ENCODE results near the gene PCIF1. TPM values are rescaled to one million over a fixed set of nuclear protein-coding genes. Genes with fewer than 3 reads are reported as not detected.
"Not testable (repeated sequence)": the region's sequence is repeated elsewhere in the genome, so short reads cannot be mapped to it uniquely, and the experiment has no call there.

PCIF1 gene
- polyA plus RNA-seq, 2 donors = 18.0 to 20.9 TPM

DNA sequence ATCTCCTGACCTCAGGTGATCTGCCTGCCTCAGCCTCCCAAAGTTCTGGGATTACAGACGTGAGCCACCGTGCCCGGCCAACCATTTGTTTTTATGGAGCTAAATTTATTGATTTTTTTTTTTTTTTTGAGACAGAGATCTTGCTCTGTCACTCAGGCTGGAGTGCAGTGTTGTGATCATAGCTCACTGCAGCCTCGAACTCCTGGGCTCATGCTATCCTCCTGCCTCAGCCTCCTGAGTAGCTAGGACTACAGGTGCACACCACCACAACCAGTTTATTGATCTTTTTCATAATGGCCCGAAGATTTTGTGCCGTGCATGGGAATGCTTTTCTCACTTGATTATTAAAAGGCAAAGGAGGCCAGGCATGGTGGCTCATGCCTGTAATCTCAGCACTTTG, 54.3 kb downstream of the PCIF1 start:
- H3K9me3 ChIP-seq (ENCODE audit: control insufficient read depth in 2 of 2, insufficient read depth in 1 of 2, low read depth in 1 of 2, low read length in 1 of 2); H3K4me1 ChIP-seq (ENCODE audit: control insufficient read depth in 2 of 2, insufficient read depth in 2 of 2, low read length in 1 of 2); H3K36me3 ChIP-seq (ENCODE audit: control insufficient read depth in 2 of 2, insufficient read depth in 2 of 2, low read length in 1 of 2); H3K4me3 ChIP-seq (ENCODE audit: low read depth in 1 of 2, low read length in 2 of 2); H3K27me3 ChIP-seq (ENCODE audit: control insufficient read depth in 1 of 2, insufficient read depth in 2 of 2, low read length in 2 of 2); H3K27ac ChIP-seq (ENCODE audit: low read depth in 2 of 2, low read length in 1 of 2): not testable (repeated sequence)
- WGBS, 2 donors = 65 to 78% methylated on average over 6 of the region's 6 CpGs

DNA sequence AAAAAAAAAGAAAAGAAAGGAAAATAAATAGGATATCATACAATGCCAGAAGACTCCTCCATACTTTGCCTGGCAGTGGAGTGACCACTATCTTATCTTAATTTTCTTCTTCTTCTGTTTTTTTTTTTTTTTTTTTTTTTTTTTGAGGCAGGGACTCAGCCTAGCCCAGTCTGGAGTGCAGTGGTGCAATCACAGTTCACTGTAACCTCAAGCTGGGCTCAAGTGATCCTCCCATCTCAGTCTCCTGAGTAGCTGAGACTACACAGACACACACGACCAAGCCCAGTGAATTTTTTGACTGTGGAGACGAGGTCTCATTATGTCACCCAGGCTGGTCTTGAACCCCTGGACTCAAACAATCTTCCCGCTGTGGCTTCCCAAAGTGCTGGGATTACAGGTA, 57.1 kb downstream of the PCIF1 start:
- Histone ChIP-seq H3K4me3 (ENCODE audit: low read depth in 1 of 2, low read length in 2 of 2) (no peak overlapping the region), H3K27me3 (ENCODE audit: control insufficient read depth in 1 of 2, insufficient read depth in 2 of 2, low read length in 2 of 2) (no peaks in the 10 kb centered on the region), H3K36me3 (ENCODE audit: control insufficient read depth in 2 of 2, insufficient read depth in 2 of 2, low read length in 1 of 2) (no peaks in the 10 kb centered on the region), H3K27ac (ENCODE audit: low read depth in 2 of 2, low read length in 1 of 2) (no peak overlapping the region), H3K4me1 (ENCODE audit: control insufficient read depth in 2 of 2, insufficient read depth in 2 of 2, low read length in 1 of 2) (peaks cover 0 to 2% of the 10 kb centered on the region in 2 donors), H3K9me3 (ENCODE audit: control insufficient read depth in 2 of 2, insufficient read depth in 1 of 2, low read depth in 1 of 2, low read length in 1 of 2) (no peaks in the 10 kb centered on the region)
- 86 to 89% methylated on average over 3 of the region's 3 CpGs for WGBS, 2 donors

DNA sequence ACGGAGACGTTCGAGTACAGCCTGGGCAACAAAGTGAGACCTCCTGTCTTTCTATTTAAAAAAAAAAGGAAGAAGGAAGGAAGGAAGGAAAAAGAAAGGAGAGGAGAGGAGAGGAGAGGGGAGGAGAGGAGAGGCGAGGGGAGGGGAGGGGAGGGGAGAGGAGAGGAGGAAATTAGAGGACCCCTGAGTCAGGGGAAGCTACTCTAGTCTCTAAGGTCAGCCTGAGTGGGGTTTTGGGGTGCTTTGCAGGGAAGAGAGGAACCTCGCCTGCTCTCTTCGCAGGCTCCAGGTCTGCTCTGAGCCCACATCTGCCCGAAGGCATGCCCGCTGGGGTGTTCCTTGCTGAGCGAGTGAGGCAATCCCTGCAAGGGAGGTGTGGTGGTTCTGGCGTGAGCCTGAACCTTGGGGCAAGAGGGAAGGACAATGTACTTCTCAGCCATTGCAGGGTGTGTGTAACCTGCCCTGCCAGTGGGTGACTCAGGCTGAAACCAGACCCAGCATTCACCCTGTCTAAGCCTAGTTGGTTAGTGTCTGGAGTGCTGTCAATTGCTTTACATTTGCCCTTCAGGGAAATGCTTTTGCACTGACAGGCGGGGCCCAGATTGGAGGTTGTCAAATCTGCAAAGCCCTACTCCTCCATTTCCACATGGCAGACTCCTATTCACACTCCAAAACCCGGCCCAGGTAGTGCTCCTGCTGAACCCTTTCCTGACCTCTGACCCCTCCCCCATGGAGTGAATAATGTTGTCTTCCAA, 58.9 kb downstream of the PCIF1 start:
- Histone ChIP-seq H3K27ac (ENCODE audit: low read depth in 2 of 2, low read length in 1 of 2) (peak overlapping the region; percentile 83), H3K4me3 (ENCODE audit: low read depth in 1 of 2, low read length in 2 of 2) (no peak overlapping the region), H3K9me3 (ENCODE audit: control insufficient read depth in 2 of 2, insufficient read depth in 1 of 2, low read depth in 1 of 2, low read length in 1 of 2) (no peaks in the 10 kb centered on the region), H3K36me3 (ENCODE audit: control insufficient read depth in 2 of 2, insufficient read depth in 2 of 2, low read length in 1 of 2) (no peaks in the 10 kb centered on the region), H3K27me3 (ENCODE audit: control insufficient read depth in 1 of 2, insufficient read depth in 2 of 2, low read length in 2 of 2) (no peaks in the 10 kb centered on the region), H3K4me1 (ENCODE audit: control insufficient read depth in 2 of 2, insufficient read depth in 2 of 2, low read length in 1 of 2) (peaks cover 0 to 2% of the 10 kb centered on the region in 2 donors)
- WGBS, 2 donors = 46 to 58% methylated on average over 11 to 12 of the region's 12 CpGs

DNA sequence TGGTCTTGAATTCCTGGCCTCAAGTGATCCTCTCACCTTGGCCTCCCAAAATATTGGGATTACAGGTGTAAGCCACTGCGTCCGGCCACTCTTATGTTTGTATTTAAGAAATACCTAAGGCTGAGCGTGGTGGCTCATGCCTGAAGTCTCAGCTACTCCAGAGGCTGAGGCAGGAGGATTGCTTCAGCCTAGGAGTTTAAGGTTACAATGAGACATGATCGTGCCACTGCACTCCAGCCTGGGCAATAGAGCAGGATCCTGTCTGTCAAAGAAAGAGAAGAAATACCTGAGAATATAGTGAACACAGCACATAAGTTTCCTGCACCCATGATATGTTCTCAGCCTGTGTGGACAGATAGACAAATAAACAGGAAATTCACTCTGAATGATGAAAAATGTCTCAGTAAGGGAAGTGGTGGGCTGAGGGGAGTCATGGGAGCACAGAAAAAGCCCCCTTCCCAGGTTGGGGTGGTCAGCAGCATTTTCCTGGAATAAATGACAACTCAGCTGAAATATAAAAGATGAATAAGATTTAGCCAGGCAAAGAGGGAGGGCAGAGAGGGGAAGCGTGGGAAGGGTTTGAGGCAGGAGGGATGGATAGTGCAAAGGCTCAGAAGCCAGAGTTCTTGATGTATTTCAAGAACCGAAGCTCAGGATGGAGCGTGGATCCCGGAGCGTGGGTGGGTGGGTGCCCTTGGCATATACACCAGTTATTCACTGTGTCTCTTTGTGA, 60.4 kb downstream of the PCIF1 start:
- H3K36me3 ChIP-seq (ENCODE audit: control insufficient read depth in 2 of 2, insufficient read depth in 2 of 2, low read length in 1 of 2) = no peaks in the 10 kb centered on the region
- H3K9me3 ChIP-seq (ENCODE audit: control insufficient read depth in 2 of 2, insufficient read depth in 1 of 2, low read depth in 1 of 2, low read length in 1 of 2) = no peaks in the 10 kb centered on the region
- no peaks in the 10 kb centered on the region for H3K27me3 ChIP-seq (ENCODE audit: control insufficient read depth in 1 of 2, insufficient read depth in 2 of 2, low read length in 2 of 2)
- WGBS, 2 donors = 62 to 65% methylated on average over 9 of the region's 9 CpGs
- H3K4me3 ChIP-seq (ENCODE audit: low read depth in 1 of 2, low read length in 2 of 2) = no peak overlapping the region
- peaks cover 0 to 2% of the 10 kb centered on the region in 2 donors for H3K4me1 ChIP-seq (ENCODE audit: control insufficient read depth in 2 of 2, insufficient read depth in 2 of 2, low read length in 1 of 2)
- no peak overlapping the region for H3K27ac ChIP-seq (ENCODE audit: low read depth in 2 of 2, low read length in 1 of 2)

DNA sequence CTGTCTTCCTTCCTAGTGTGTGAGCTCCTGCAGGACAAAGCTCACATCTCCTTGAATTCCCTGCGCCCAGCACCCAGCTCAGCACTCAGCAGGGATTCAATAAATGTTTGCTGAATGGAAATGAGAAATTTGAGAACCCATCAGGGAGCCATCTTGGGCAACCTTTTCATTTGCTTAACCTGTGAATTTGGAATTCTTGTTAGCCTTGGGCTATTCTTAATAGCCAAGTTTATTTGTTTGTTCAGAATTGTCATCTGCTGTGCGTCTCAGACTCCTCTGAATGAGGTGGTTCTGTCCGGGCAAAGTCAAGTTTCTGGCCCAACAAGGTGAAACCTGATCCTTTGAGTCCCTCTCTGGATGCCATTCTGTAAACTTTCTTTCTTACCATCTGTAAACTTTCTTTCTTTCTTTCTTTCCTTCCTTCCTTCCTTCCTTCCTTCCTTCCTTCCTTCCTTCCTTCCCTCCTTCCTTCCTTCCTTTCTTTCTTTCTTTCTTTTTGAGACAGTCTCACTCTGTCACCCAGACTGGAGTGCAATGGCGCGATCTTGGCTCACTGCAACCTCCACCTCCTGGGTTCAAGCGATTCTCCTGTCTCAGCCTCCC, 61.1 kb downstream of the PCIF1 start:
- H3K27ac ChIP-seq (ENCODE audit: low read depth in 2 of 2, low read length in 1 of 2); H3K36me3 ChIP-seq (ENCODE audit: control insufficient read depth in 2 of 2, insufficient read depth in 2 of 2, low read length in 1 of 2); H3K4me1 ChIP-seq (ENCODE audit: control insufficient read depth in 2 of 2, insufficient read depth in 2 of 2, low read length in 1 of 2); H3K27me3 ChIP-seq (ENCODE audit: control insufficient read depth in 1 of 2, insufficient read depth in 2 of 2, low read length in 2 of 2); H3K9me3 ChIP-seq (ENCODE audit: control insufficient read depth in 2 of 2, insufficient read depth in 1 of 2, low read depth in 1 of 2, low read length in 1 of 2); H3K4me3 ChIP-seq (ENCODE audit: low read depth in 1 of 2, low read length in 2 of 2): not testable (repeated sequence)
- 69 to 71% methylated on average over 6 of the region's 6 CpGs for WGBS, 2 donors

DNA sequence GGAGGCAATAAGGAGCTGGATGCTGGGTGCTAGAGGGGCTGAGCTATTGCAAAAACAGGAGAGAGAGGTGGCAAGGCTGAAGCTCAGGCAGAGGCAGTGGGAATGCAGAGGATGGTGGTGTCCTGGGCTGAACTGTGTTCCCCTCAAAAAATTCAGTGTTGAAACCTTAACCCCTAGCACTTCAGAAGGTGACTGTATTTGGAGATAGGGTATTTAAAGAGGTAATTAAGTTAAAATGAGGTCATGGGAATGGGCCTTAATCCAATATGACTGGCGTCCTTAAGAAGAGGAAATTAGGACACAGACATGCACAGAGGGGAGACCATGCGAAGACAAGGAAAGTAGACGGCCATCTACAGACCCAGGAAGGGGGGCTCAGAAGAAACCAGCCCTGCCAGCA, 62.7 kb downstream of the PCIF1 start:
- Histone ChIP-seq H3K27ac (ENCODE audit: low read depth in 2 of 2, low read length in 1 of 2) (no peak overlapping the region), H3K27me3 (ENCODE audit: control insufficient read depth in 1 of 2, insufficient read depth in 2 of 2, low read length in 2 of 2) (no peaks in the 10 kb centered on the region), H3K4me3 (ENCODE audit: low read depth in 1 of 2, low read length in 2 of 2) (no peak overlapping the region), H3K9me3 (ENCODE audit: control insufficient read depth in 2 of 2, insufficient read depth in 1 of 2, low read depth in 1 of 2, low read length in 1 of 2) (no peaks in the 10 kb centered on the region), H3K4me1 (ENCODE audit: control insufficient read depth in 2 of 2, insufficient read depth in 2 of 2, low read length in 1 of 2) (peaks cover 0 to 2% of the 10 kb centered on the region in 2 donors), H3K36me3 (ENCODE audit: control insufficient read depth in 2 of 2, insufficient read depth in 2 of 2, low read length in 1 of 2) (no peaks in the 10 kb centered on the region)
- whole genome bisulfite sequencing, 2 donors = 42 to 52% methylated on average over 3 of the region's 3 CpGs

Other genes starting within 250 kb of the PCIF1 start
- gene WFDC13, start 232.6 kb upstream of the PCIF1 start, polyA plus RNA-seq = not detected
- gene WFDC10B, start 229.7 kb upstream of the PCIF1 start, polyA plus RNA-seq = under 1 TPM; 0.07 to 0.18 TPM
- gene SPINT4, start 212.3 kb upstream of the PCIF1 start, polyA plus RNA-seq = not detected
- 1 to 10 TPM in 1 of 2 donors, under 1 TPM in 1; 0.51 to 2.4 TPM for gene WFDC3, start 142.8 kb upstream of the PCIF1 start, polyA plus RNA-seq
- 10 to 100 TPM; 24.6 to 29.4 TPM for gene DNTTIP1, start 142.7 kb upstream of the PCIF1 start, polyA plus RNA-seq
- 10 to 100 TPM; 53.1 to 83.4 TPM for gene UBE2C, start 122.0 kb upstream of the PCIF1 start, polyA plus RNA-seq
- gene TNNC2, start 107.4 kb upstream of the PCIF1 start, polyA plus RNA-seq = 1 to 10 TPM in 1 of 2 donors, under 1 TPM in 1; 0.28 to 1.0 TPM
- 10 to 100 TPM in 1 of 2 donors, 1 to 10 TPM in 1; 9.3 to 25.8 TPM for gene SNX21, start 100.9 kb upstream of the PCIF1 start, polyA plus RNA-seq
- gene ACOT8, start 77.3 kb upstream of the PCIF1 start, polyA plus RNA-seq = 10 to 100 TPM; 24.8 to 26.6 TPM
- gene ZSWIM3, start 77.1 kb upstream of the PCIF1 start, polyA plus RNA-seq = 1 to 10 TPM; 1.1 to 1.5 TPM
- gene ZSWIM1, start 53.5 kb upstream of the PCIF1 start, polyA plus RNA-seq = 1 to 10 TPM; 2.4 to 3.9 TPM
- gene SPATA25, start 47.1 kb upstream of the PCIF1 start, polyA plus RNA-seq = under 1 TPM; 0.76 to 0.96 TPM
- gene NEURL2, start 43.5 kb upstream of the PCIF1 start, polyA plus RNA-seq = 1 to 10 TPM; 1.4 to 2.5 TPM
- 10 to 100 TPM; 43.6 to 55.0 TPM for gene CTSA, start 43.3 kb upstream of the PCIF1 start, polyA plus RNA-seq
- gene PLTP, start 22.5 kb upstream of the PCIF1 start, polyA plus RNA-seq = 10 to 100 TPM; 27.0 to 27.2 TPM
- gene ZNF335, start 37.5 kb downstream of the PCIF1 start, polyA plus RNA-seq = 10 to 100 TPM; 10.7 to 18.0 TPM
- under 1 TPM; 0.12 to 0.32 TPM for gene MMP9, start 74.2 kb downstream of the PCIF1 start, polyA plus RNA-seq
- gene SLC12A5, start 94.5 kb downstream of the PCIF1 start, polyA plus RNA-seq = under 1 TPM; 0.25 to 0.77 TPM
- 10 to 100 TPM in 1 of 2 donors, 1 to 10 TPM in 1; 8.6 to 10.7 TPM for gene NCOA5, start 155.3 kb downstream of the PCIF1 start, polyA plus RNA-seq
- gene CD40, start 183.6 kb downstream of the PCIF1 start, polyA plus RNA-seq = 10 to 100 TPM in 1 of 2 donors, 1 to 10 TPM in 1; 5.4 to 10.8 TPM

All from esophagus (tissue), 2 donors.